ENCODE data around the gene LARGE2. TPM values are rescaled to one million over a fixed set of nuclear protein-coding genes. Genes with fewer than 3 reads are reported as not detected.

LARGE2 gene
- total and polyA plus RNA-seq, 4 experiments from 2014 or later: 3.1 to 8.6 (median 4.6) TPM

DNA sequence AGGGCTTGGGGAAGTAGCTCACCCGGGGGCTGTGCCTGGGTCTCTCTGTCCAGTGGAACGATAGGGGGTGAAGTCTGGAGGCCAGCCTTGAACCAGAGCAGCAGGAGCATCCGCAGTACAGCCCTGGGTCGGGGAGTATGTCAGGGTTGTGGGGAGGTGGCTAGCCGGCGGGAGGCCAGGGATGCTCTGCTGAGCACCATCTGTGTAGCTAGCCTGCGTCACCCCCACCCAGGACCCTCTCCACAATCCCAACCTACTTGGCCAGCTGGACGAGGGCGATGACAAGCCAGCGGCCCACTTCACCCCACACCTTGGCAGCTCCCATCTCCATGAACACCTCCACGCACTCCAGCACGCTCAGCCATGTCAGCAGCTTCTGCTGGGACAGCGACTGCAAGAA is 7.0 kb upstream of the LARGE2 start:
- H3K36me3 Mint-ChIP-seq: peaks cover 12 to 52% of the 10 kb centered on the region in 2 donors
- intact Hi-C loops (cut with micrococcal nuclease): loop anchor here (5.0 kb wide), 1 partner anchor 207 kb away; the partner anchor contains the start of gene PHF21A
- Histone ChIP-seq H3K9me3 (ENCODE audit: control insufficient read depth in 1 of 2, low read length in 2 of 2) (no peaks in the 10 kb centered on the region), H3K27me3 (ENCODE audit: insufficient read depth, low read length) (no peaks in the 10 kb centered on the region), H3K4me1 (ENCODE audit: insufficient read depth, low read length) (peaks cover 42% of the 10 kb centered on the region), H3K36me3 (ENCODE audit: insufficient read depth, low read length) (peaks cover 37% of the 10 kb centered on the region), H3K4me3 (ENCODE audit: low read length in 2 of 2) (no peak overlapping the region), H3K27ac (ENCODE audit: low read depth, low read length) (no peak overlapping the region)
- H3K4me3 Mint-ChIP-seq: peak overlapping the region in 4 of 8 donors; percentile 12 to 81 (median 40)
- ChIA-PET CTCF (ENCODE audit: partially characterized antibody) (interaction anchor here (1.0 kb wide), 1 partner anchor 73 kb away, joined by 5 read pairs; no protein-coding TSS in a partner anchor), POLR2A (ENCODE audit: partially characterized antibody) (interaction anchor here (0.7 to 4.8 kb wide), 4 partner anchors 13 to 73 kb away, joined by 3 to 77 read pairs (median 3); no protein-coding TSS in a partner anchor)
- peaks cover 0 to 2% (median 0%) of the 10 kb centered on the region in 8 donors for H3K9me3 Mint-ChIP-seq
- H3K27me3 Mint-ChIP-seq: no peaks in the 10 kb centered on the region
- DNase-seq: peak in 1 of 5 donors; percentile 39
- H3K27ac Mint-ChIP-seq: peak overlapping the region in 3 of 7 donors; percentile 7 to 73 (median 10)
- H3K4me1 Mint-ChIP-seq: peaks cover 21 to 54% (median 37%) of the 10 kb centered on the region in 4 donors

DNA sequence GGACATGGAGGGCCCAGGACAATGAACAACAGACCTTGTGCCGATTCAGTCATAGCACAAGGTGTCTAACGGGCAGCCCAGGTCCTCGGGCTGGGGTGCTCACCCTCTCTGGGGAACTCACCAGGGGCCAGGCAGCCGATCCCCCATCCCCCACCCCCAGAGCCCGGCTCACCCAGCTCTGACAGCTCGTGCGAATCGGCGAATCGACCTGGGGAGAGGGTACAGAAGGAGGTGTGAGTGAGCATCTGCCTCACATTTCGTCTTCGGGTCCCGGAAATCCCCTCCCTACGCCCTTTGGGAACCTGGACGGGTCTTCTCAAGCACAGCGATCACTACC is 5.2 kb upstream of the LARGE2 start:
- intact Hi-C loops (cut with micrococcal nuclease): loop anchor here (5.0 kb wide), 1 partner anchor 205 kb away; the partner anchor contains the start of gene PHF21A
- H3K27me3 Mint-ChIP-seq: no peaks in the 10 kb centered on the region
- ChIA-PET POLR2A (ENCODE audit: partially characterized antibody) (interaction anchor here (0.7 to 4.8 kb wide), 12 partner anchors 9 to 1297 kb away, joined by 3 to 77 read pairs (median 7); partner anchors contain the start of genes CRY2, DDB2, FREY1 and SLC35C1), CTCF (ENCODE audit: partially characterized antibody) (interaction anchor here (0.7 to 1.1 kb wide), 6 partner anchors 14 to 432 kb away, joined by 3 to 5 read pairs (median 4); no protein-coding TSS in a partner anchor)
- Histone ChIP-seq H3K9me3 (ENCODE audit: control insufficient read depth in 1 of 2, low read length in 2 of 2) (no peaks in the 10 kb centered on the region), H3K36me3 (ENCODE audit: insufficient read depth, low read length) (peaks cover 26% of the 10 kb centered on the region), H3K4me1 (ENCODE audit: insufficient read depth, low read length) (peaks cover 50% of the 10 kb centered on the region), H3K4me3 (ENCODE audit: low read length in 2 of 2) (peak overlapping the region; percentile 88 to 91), H3K27me3 (ENCODE audit: insufficient read depth, low read length) (no peaks in the 10 kb centered on the region), H3K27ac (ENCODE audit: low read depth, low read length) (peak overlapping the region; percentile 89)
- DNase-seq: no peak
- peak overlapping the region; percentile 95 to 100 (median 99) for H3K27ac Mint-ChIP-seq
- H3K4me1 Mint-ChIP-seq: peaks cover 24 to 67% (median 47%) of the 10 kb centered on the region in 4 donors
- H3K4me3 Mint-ChIP-seq: peak overlapping the region; percentile 91 to 98 (median 96)
- peaks cover 4 to 42% of the 10 kb centered on the region in 2 donors for H3K36me3 Mint-ChIP-seq
- H3K9me3 Mint-ChIP-seq: peaks cover 0 to 2% (median 0%) of the 10 kb centered on the region in 8 donors

DNA sequence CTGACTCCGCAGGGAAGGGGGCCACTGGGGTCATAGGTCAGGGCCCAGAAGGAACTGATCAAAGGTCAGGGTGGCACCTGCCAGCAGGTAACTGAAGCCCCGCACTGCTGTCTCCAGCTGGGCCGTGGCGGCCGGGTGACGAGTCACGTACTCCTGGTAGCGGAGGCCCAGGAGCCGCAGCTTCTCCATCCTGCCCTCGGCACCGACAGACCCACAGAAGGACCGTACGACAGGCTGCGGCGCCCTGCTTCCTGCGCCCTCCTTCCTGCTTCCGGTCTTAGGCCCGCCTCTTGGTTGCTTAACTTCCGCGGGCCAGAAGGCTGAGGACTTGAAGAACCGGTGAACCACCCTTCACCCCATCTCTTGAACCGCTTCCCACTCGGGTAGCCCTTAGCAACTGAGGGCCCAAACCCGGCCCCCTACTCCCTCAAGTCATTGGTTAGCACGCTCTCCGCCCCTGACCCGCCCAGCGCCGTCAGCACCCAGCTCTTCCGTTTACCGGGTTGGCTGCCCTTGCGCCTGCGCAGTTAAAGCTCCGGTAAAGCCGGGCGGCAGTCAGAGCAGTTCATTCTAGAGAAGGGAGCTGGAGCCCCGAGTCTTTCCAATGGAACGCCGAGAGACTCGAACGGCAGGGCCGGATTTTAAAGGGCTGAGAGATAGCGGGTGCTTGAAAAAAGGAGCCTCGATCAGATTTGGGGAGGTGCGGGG is 4.7 kb upstream of the LARGE2 start, which contains the start of gene PEX16:
Gene PEX16, minus strand, starts transcription at position 255 of the 708 bp plus-strand sequence. Its CDS starts 66 bp downstream, at position 189.
- Mint-ChIP-seq H3K4me3 (peak within 1 kb of the TSS; percentile 91 to 98 (median 96)), H3K27ac (peak within 1 kb of the TSS; percentile 95 to 100 (median 99)), H3K4me1 (peaks cover 24 to 67% (median 47%) of the 10 kb centered on the region in 4 donors), H3K9me3 (peaks cover 0 to 2% (median 0%) of the 10 kb centered on the region in 8 donors), H3K36me3 (peaks cover 4 to 42% of the 10 kb centered on the region in 2 donors), H3K27me3 (no peaks in the 10 kb centered on the region)
- ChIA-PET CTCF (ENCODE audit: partially characterized antibody) (interaction anchor here (0.7 to 1.3 kb wide), 9 partner anchors 11 to 431 kb away, joined by 3 to 5 read pairs (median 3); partner anchors contain the start of genes CRY2 and SLC35C1), POLR2A (ENCODE audit: partially characterized antibody) (interaction anchor here (0.7 to 4.8 kb wide), 21 partner anchors 9 to 1297 kb away, joined by 3 to 77 read pairs (median 5); partner anchors contain the start of genes CRY2, DDB2, FREY1 and SLC35C1)
- intact Hi-C loops (cut with micrococcal nuclease): loop anchor here (1.0 to 5.0 kb wide), 5 partner anchors 33 to 563 kb away; partner anchors contain the start of genes CRY2, MAPK8IP1, PHF21A and SLC35C1
- DNase-seq: peak; percentile 94 to 99 (median 99)
- peak within 1 kb of the TSS; percentile 89 for H3K27ac ChIP-seq (ENCODE audit: low read depth, low read length)
- H3K36me3 ChIP-seq (ENCODE audit: insufficient read depth, low read length): peaks cover 26% of the 10 kb centered on the region
- H3K4me3 ChIP-seq (ENCODE audit: low read length in 2 of 2): peak within 1 kb of the TSS; percentile 88 to 91
- no peaks in the 10 kb centered on the region for H3K9me3 ChIP-seq (ENCODE audit: control insufficient read depth in 1 of 2, low read length in 2 of 2)
- no peaks in the 10 kb centered on the region for H3K27me3 ChIP-seq (ENCODE audit: insufficient read depth, low read length)
- H3K4me1 ChIP-seq (ENCODE audit: insufficient read depth, low read length): peaks cover 50% of the 10 kb centered on the region

DNA sequence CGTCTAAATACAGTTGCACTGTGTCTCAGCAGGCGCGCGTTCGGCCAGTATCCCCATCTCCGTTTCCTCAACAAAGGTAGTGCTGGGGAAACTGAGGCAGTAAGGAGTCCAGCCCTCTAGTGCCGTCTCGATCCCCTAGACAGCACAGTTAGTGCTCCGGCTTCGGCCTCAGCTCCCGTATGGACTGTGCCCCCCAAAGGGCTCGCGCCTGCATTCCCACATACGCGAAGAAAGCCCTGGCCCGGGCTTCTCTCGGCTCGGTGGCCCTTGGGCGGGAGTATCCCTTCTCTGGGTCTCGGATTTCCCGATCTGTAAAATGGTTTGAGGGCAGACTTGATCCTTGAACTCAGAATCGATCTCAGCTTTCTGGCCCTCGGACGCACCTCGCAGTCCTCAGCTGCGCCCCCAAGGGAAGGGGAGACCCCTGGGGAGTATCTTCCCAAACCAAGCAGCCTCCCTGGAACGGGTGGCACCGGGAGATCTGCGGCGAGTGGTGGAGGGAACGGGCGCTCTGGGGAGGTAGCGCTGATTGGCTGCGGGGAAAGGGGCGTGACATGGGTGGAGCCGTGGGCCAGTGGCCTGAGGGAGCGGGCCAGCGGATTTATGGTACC is 4.0 kb upstream of the LARGE2 start:
- Mint-ChIP-seq H3K36me3 (peaks cover 4 to 39% of the 10 kb centered on the region in 2 donors), H3K27me3 (peaks cover 0 to 1% of the 10 kb centered on the region in 2 donors), H3K27ac (peak overlapping the region; percentile 95 to 100 (median 99)), H3K4me1 (peaks cover 26 to 70% (median 50%) of the 10 kb centered on the region in 4 donors), H3K4me3 (peak overlapping the region; percentile 91 to 98 (median 96)), H3K9me3 (peaks cover 0 to 2% (median 0%) of the 10 kb centered on the region in 8 donors)
- intact Hi-C loops (cut with micrococcal nuclease): loop anchor here (1.0 to 5.0 kb wide), 5 partner anchors 34 to 564 kb away; partner anchors contain the start of genes CRY2, MAPK8IP1, PHF21A and SLC35C1
- H3K4me1 ChIP-seq (ENCODE audit: insufficient read depth, low read length): peaks cover 56% of the 10 kb centered on the region
- H3K4me3 ChIP-seq (ENCODE audit: low read length in 2 of 2): peak overlapping the region; percentile 88 to 91
- H3K36me3 ChIP-seq (ENCODE audit: insufficient read depth, low read length): peaks cover 21% of the 10 kb centered on the region
- CTCF ChIA-PET (ENCODE audit: partially characterized antibody): interaction anchor here (0.7 to 1.3 kb wide), 5 partner anchors 10 to 114 kb away, joined by 3 to 5 read pairs (median 4); partner anchors contain the start of genes CRY2 and SLC35C1
- DNase-seq: peak; percentile 31 to 65 (median 39)
- H3K27me3 ChIP-seq (ENCODE audit: insufficient read depth, low read length): no peaks in the 10 kb centered on the region
- peak overlapping the region; percentile 89 for H3K27ac ChIP-seq (ENCODE audit: low read depth, low read length)
- POLR2A ChIA-PET (ENCODE audit: partially characterized antibody): interaction anchor here (0.7 to 4.8 kb wide), 16 partner anchors 10 to 430 kb away, joined by 3 to 77 read pairs (median 5); partner anchors contain the start of genes CRY2, FREY1 and SLC35C1
- no peaks in the 10 kb centered on the region for H3K9me3 ChIP-seq (ENCODE audit: control insufficient read depth in 1 of 2, low read length in 2 of 2)

DNA sequence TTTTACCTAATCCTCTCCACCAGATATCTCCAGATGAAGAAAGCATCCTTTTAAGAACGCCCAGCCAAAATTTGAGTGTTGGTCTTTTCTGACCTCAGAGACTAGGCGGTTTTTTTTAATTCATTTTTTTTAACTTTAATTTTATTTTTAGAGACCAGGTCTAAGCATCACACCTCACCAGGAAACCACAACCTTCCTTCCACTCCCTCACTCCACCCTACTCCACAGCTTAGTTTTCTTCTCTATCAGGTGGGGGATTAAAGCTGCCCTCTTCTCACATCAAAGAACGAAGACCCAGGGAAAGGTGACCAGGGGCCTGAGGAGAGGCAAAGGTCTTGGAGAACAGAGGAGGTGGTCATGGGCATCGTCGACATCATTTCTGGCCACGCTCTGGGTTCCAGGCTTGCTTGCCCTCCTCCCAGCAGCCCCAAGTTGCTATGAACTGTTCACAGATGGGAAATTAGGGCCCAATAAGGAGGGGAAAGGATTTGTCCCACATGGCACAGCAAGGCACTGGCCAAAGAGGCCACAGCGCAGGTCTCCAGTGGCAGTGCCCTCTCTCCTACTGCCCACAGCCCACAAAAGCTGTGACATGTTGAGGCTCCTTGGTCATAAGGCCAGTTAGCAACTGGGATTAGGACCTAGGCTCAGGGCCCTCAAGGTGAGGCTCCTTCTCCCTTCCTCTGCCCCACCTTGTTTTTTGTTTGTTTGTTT is 3.3 kb upstream of the LARGE2 start:
- intact Hi-C loops (cut with micrococcal nuclease): loop anchor here (1.0 to 5.0 kb wide), 5 partner anchors 34 to 564 kb away; partner anchors contain the start of genes CRY2, MAPK8IP1, PHF21A and SLC35C1
- H3K36me3 Mint-ChIP-seq: peaks cover 4 to 34% of the 10 kb centered on the region in 2 donors
- Histone ChIP-seq H3K27ac (ENCODE audit: low read depth, low read length) (peak overlapping the region; percentile 89), H3K9me3 (ENCODE audit: control insufficient read depth in 1 of 2, low read length in 2 of 2) (no peaks in the 10 kb centered on the region), H3K4me1 (ENCODE audit: insufficient read depth, low read length) (peaks cover 56% of the 10 kb centered on the region), H3K36me3 (ENCODE audit: insufficient read depth, low read length) (peaks cover 14% of the 10 kb centered on the region), H3K4me3 (ENCODE audit: low read length in 2 of 2) (peak overlapping the region in 1 of 2 donors; percentile 91), H3K27me3 (ENCODE audit: insufficient read depth, low read length) (no peaks in the 10 kb centered on the region)
- H3K4me3 Mint-ChIP-seq: peak overlapping the region; percentile 91 to 98 (median 96)
- POLR2A ChIA-PET (ENCODE audit: partially characterized antibody): interaction anchor here (1.0 to 4.8 kb wide), 6 partner anchors 9 to 430 kb away, joined by 4 to 77 read pairs (median 12); partner anchors contain the start of genes CRY2 and SLC35C1
- H3K9me3 Mint-ChIP-seq: peaks cover 0 to 2% (median 0%) of the 10 kb centered on the region in 8 donors
- DNase-seq: peak in 4 of 5 donors; percentile 18 to 26 (median 24)
- CTCF ChIA-PET (ENCODE audit: partially characterized antibody): interaction anchor here (1.3 kb wide), 1 partner anchor 72 kb away, joined by 3 read pairs; the partner anchor contains the start of gene CRY2
- peaks cover 0 to 1% of the 10 kb centered on the region in 2 donors for H3K27me3 Mint-ChIP-seq
- H3K4me1 Mint-ChIP-seq: peaks cover 28 to 71% (median 51%) of the 10 kb centered on the region in 4 donors
- H3K27ac Mint-ChIP-seq: peak overlapping the region; percentile 95 to 100 (median 99)

All from CD4-positive, alpha-beta memory T cell (primary cell).